GM11168 (cell line): ENCODE measurements around the gene SBDS.
"Not testable (repeated sequence)": the region's sequence is repeated elsewhere in the genome, so short reads cannot be mapped to it uniquely, and the experiment has no call there.

Experiments
- in situ Hi-C: fragments of 300-500 bp; cut with MboI; formaldehyde crosslinking; loops from one replicate; pipeline ENCODE4 v1.12.0; 2022; ENCODE audit warnings: low sequenced_read_pairs; ENCODE audit not compliant: unreplicated experiment

SBDS gene

DNA sequence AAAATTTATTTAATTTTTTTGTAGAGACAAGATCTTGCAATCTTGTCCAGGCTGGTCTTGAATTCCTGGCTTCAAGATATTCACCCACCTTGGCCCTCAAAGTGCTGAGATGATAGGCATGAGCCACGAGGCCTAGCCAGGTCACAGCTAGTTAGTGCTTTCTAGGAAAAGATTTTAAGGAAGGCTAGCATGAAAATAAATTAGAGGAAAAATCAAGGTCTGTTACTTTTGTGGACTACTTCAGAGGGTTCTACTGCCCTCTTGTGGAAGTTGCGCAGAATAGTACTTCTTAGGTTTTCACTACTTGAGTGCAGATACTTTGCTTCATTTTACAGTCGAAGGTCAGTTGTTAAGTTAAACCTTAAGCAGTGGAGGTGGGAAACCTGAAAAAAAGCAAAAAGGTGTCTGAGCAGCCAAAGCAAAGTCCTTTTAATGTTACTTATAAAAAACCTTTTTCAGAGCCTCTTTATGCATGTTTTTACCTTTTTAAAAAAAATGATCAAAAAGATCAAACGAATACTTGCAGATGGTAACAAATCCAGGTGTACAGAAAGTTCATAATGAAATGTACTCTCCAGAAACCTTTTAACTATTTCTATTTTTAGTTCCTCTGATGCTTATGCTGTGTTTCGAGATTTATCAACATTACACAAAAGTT is 5.3 kb upstream of the SBDS start:
- in situ Hi-C loops: not testable (repeated sequence)

- in situ Hi-C loops: not testable (repeated sequence)
Measured at GRCh38 chr7:66996444-66997191, 1.2 kb upstream of the SBDS start, which contains the start of gene TYW1. TYW1 (plus strand) TSS chr7:66996833; CDS start chr7:66996979, 146 bp downstream.

DNA sequence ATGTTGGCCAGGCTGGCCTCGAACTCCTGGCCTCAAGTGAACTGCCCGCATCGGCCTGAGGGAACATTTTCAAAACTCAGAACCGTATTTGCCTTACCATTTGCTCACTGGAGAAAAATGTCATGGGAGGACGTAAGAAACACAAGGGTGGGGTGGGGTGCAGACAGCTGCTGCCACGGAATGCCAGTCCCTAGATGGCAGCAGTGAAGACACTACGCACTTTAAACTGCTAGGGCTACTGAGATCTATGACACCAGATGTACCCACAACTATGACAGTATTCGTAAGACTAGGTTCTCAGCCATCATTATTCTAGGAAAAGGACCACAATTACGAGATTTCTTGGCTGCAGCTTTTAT is 716 bp downstream of the SBDS start:
- in situ Hi-C loops: not testable (repeated sequence)

GRCh38 chr7:66994051-66994450 is 1.3 kb downstream of the SBDS start:
- in situ Hi-C loops: not testable (repeated sequence)

- in situ Hi-C loops: not testable (repeated sequence)
Measured at GRCh38 chr7:66989552-66989951, 5.8 kb downstream of the SBDS start.

DNA sequence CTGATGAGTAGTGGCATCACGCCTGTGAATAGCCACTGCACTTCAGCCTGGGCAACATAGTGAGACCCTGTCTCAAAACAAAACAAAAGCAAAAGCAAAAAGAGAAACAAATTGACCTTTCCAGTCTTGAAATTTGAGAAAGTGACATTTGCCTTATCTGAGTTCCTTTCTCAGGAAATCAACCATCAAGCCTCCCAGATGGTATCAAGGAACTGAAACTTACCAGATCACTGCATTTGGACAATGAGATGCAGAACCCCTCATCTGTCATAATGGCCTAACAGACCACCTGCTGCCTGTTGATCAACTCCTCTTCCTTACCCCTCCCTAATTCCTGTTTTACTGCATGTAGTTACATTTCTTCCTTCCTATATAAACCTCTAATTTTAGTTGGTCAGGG is 15.1 kb downstream of the SBDS start:
- in situ Hi-C loops: not testable (repeated sequence)

DNA sequence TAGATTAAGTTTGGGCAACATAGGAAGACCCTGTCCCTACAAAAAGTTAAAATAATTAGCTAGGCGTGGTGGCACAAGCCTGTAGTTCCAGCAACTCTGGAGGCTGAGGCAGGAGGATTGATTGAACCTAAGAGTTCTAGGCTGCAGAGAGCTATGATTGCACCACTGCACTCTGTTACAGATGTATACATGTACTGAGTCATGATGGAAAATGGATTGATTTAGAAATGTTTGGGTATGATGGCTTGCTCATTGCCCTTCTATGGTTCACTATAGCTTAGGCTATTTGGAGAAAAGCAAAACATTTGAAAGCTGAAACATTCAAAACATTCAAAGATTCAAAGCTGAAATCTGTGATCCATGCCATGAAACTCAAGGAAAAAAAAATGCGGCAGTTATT is 16.4 kb downstream of the SBDS start:
- in situ Hi-C loops: not testable (repeated sequence)

DNA sequence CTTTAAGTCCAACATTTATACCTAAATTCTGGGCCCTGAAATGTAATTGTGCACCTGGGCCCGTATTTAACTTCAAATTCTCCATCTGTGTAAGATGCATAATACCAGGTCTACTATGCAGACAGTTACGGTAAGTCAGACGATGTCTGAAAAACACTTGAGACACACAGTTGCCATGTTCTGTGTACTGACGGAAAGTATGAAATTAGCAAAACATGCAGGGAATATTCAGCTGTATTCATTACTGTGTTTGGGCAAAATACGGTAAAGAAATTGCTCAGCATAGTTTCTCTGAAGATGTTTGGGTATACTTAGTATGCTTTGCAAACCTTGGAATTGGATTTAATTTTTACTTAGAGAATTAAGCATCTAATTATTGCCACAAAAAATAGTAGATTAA is 17.1 kb downstream of the SBDS start:
- in situ Hi-C loops: not testable (repeated sequence)

- in situ Hi-C loops: no loop called here
Measured at GRCh38 chr7:66974986-66975590, 20.3 kb downstream of the SBDS start.

- in situ Hi-C loops: no loop called here
Measured at GRCh38 chr7:66970310-66970709, 25.1 kb downstream of the SBDS start.

DNA sequence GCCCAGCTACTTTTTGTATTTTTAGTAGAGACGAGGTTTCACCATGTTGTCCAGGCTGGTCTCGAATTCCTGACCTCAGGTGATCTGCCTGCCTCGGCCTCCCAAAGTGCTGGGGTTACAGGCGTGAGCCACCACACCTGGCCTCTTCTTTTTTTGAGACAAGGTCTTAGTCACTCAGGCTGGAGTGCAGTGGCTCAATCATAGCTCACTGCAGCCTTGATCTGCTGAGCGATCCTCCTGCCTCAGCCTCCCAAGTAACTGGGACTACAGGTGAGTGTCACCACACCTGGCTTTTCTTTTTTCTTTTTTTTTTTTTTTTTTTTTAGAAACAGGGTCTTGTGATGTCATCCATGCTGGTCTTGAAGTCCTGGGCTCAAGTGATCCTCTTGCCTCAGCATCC is 26.4 kb downstream of the SBDS start:
- in situ Hi-C loops: not testable (repeated sequence)

DNA sequence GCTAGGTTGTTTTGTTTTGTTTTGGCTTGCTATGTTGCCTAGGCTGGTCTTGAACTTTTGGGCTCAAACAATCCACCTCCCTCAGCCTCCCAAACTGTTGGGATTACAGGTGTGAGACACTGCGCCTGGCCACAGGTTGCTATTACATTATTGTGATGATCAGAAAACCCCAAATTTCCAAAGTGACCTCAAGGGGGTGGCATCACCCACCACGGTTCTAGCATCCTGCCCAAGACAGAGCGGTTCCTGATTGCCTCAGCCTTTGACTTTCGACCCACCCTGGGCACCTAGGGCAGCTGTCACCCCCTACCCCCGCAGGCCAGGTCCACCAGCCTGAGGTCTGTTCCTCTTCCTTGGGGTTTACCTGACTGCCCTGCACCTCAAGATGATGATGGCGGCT is 28.4 kb downstream of the SBDS start:
- in situ Hi-C loops: no loop called here

GRCh38 chr7:66964411-66964810 is 31.0 kb downstream of the SBDS start:
- in situ Hi-C loops: no loop called here

DNA sequence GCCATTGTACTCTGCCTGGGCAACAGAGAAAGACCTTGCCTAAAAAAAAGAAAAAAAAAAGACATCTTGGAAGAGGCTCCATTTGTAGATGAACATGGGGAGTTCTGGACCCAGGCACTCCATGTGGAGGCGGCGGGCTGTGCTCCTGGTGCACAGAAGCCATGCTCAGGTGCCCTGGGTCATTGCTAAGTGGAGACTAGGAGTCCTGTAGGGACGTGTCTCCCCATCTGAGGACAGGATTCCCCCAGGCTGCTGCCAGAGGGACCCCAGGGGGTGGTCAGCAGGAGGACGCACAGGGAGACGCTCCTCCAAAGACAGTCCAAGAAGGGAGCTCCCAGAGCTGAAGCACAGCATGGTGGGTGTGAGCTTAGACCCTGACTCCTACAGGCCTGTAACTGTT is 34.3 kb downstream of the SBDS start:
- in situ Hi-C loops: no loop called here

GRCh38 chr7:66960192-66960591 is 35.2 kb downstream of the SBDS start:
- in situ Hi-C loops: no loop called here

GRCh38 chr7:66958538-66959350 is 36.6 kb downstream of the SBDS start:
- in situ Hi-C loops: no loop called here

- in situ Hi-C loops: no loop called here
Measured at GRCh38 chr7:66957595-66958290, 37.6 kb downstream of the SBDS start.

GRCh38 chr7:66953044-66953427 is 42.4 kb downstream of the SBDS start:
- in situ Hi-C loops: no loop called here

DNA sequence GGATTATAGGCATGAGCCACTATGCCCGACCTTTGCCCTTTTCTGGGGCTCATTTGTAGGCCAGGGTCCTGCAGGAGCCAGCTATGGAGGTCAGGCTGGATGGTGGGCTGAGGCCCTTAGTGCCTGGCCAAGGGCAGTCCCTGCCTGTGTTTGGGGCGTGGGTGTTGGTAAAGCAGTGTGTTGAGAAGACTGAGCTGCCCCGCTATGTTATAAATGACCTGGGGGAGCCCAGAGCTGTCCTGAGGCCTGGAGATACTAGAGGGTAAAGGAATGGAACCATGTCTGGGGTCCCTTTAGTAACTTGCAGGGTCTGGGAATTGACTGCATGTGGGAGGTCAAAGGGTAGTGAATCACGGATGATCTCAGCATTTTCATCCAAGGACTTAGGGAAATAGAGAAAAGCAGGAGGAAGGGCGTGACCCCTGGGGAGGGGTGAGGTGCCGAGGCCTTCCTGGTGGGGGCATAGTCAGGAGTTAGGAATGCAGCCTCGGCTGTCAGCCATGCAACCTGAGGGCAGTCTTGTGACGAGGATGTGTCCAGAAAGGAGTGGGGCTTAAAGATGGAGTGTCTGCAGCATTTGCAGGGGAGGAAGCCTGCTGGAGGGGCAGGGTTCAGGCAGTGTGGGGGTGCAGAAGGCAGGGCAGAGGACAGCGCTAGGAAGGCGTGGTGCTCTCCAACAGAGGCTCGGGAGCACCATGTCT is 42.9 kb downstream of the SBDS start:
- in situ Hi-C loops: no loop called here

DNA sequence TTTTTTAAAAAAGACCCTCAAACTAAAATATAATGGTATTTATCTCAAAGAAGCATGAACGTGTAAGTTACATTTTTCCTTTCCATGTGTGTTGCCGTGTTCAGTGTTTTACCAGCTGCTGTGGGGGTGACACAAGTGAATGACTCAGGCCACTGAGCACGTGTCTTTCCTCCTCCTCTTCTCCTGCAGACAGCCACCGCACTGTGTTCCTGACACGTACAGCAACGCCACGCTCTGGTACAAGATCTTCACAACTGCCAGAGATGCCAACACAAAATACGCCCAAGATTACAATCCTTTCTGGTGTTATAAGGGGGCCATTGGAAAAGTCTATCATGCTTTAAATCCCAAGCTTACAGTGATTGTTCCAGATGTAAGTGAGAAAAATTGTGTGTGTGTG is 44.6 kb downstream of the SBDS start:
- in situ Hi-C loops: no loop called here
